ENCODE results near the gene MPZL2. TPM values are rescaled to one million over a fixed set of nuclear protein-coding genes. Genes with fewer than 3 reads are reported as not detected.

MPZL2 gene
- total RNA-seq, 1 experiment from 2014 or later = 69.9 TPM

- no peak overlapping the region for H3K27ac Mint-ChIP-seq (ENCODE audit: unreplicated experiment)
- DNase-seq = no peak
- H3K4me3 ChIP-seq (ENCODE audit: low read depth, low read length) = no peak overlapping the region
- CTCF ChIA-PET = interaction anchor here (0.8 kb wide), 1 partner anchor 20 kb away, joined by 3 read pairs; no protein-coding TSS in a partner anchor
- POLR2A ChIA-PET = no interaction called here
- TF ChIP-seq CTCF (IDR thresholded peaks at IDR 0.05; ENCODE audit: insufficient read depth in 1 of 2, low read depth in 1 of 2, low read length in 1 of 2, severe bottlenecking in 1 of 2, unreplicated experiment in 1 of 2) = no peak
- no TSS peak for BruUV-seq (replicated peaks)
- no peaks in the 10 kb centered on the region for H3K27me3 Mint-ChIP-seq (ENCODE audit: insufficient read depth, unreplicated experiment)
- H3K36me3 ChIP-seq (ENCODE audit: control insufficient read depth, insufficient read depth, low read length) = no peaks in the 10 kb centered on the region; the same call in 1 of the 2 replicates
- no peak overlapping the region for H3K4me3 Mint-ChIP-seq (ENCODE audit: unreplicated experiment)
- H3K4me1 Mint-ChIP-seq (ENCODE audit: low read depth, unreplicated experiment) = peaks cover 8% of the 10 kb centered on the region
- H3K9me3 ChIP-seq = no peaks in the 10 kb centered on the region
- intact Hi-C loops (cut with micrococcal nuclease; ENCODE audit: unreplicated experiment) = no loop called here
- H3K27me3 ChIP-seq (replicated peaks; ENCODE audit: control insufficient read depth, insufficient read depth, low read length) = no peaks in the 10 kb centered on the region
- peaks cover 5% of the 10 kb centered on the region for H3K4me1 ChIP-seq
- no peaks in the 10 kb centered on the region for H3K9me3 Mint-ChIP-seq (ENCODE audit: unreplicated experiment)
- no peaks in the 10 kb centered on the region for H3K36me3 Mint-ChIP-seq (ENCODE audit: insufficient read depth, unreplicated experiment)
These were observed 41.7 kb downstream of the MPZL2 start for GRCh38 chr11:118222437-118222836.

GRCh38 chr11:118221419-118221818, 42.7 kb downstream of the MPZL2 start:
- POLR2A ChIA-PET = interaction anchor here (0.6 kb wide), 1 partner anchor 152 kb away, joined by 4 read pairs; no protein-coding TSS in a partner anchor
- no peak overlapping the region for H3K4me3 Mint-ChIP-seq (ENCODE audit: unreplicated experiment)

GRCh38 chr11:118219732-118220131, 44.4 kb downstream of the MPZL2 start:
- Histone ChIP-seq H3K4me1 (peaks cover 32% of the 10 kb centered on the region), H3K9me3 (no peaks in the 10 kb centered on the region), H3K36me3 (ENCODE audit: control insufficient read depth, insufficient read depth, low read length) (no peaks in the 10 kb centered on the region), H3K4me3 (ENCODE audit: low read depth, low read length) (no peak overlapping the region), H3K27me3 (replicated peaks; ENCODE audit: control insufficient read depth, insufficient read depth, low read length) (no peaks in the 10 kb centered on the region)
- POLR2A ChIA-PET = interaction anchor here (0.6 to 1.0 kb wide), 2 partner anchors 8 to 67 kb away, joined by 3 read pairs; partner anchors contain the start of gene SCN4B
- BruUV-seq (replicated peaks) = no TSS peak
- Mint-ChIP-seq H3K36me3 (ENCODE audit: insufficient read depth, unreplicated experiment) (no peaks in the 10 kb centered on the region), H3K27me3 (ENCODE audit: insufficient read depth, unreplicated experiment) (no peaks in the 10 kb centered on the region), H3K4me3 (ENCODE audit: unreplicated experiment) (no peak overlapping the region), H3K27ac (ENCODE audit: unreplicated experiment) (no peak overlapping the region), H3K4me1 (ENCODE audit: low read depth, unreplicated experiment) (peaks cover 22% of the 10 kb centered on the region), H3K9me3 (ENCODE audit: unreplicated experiment) (no peaks in the 10 kb centered on the region)
- CTCF ChIA-PET = interaction anchor here (1.2 kb wide), 1 partner anchor 21 kb away, joined by 5 read pairs; no protein-coding TSS in a partner anchor
- DNase-seq = no peak
- intact Hi-C loops (cut with micrococcal nuclease; ENCODE audit: unreplicated experiment) = no loop called here
- TF ChIP-seq CTCF (IDR thresholded peaks at IDR 0.05; ENCODE audit: insufficient read depth in 1 of 2, low read depth in 1 of 2, low read length in 1 of 2, severe bottlenecking in 1 of 2, unreplicated experiment in 1 of 2) = no peak

More at GRCh38 chr11:118221419-118221818, 42.7 kb downstream of the MPZL2 start:
- H3K27ac Mint-ChIP-seq (ENCODE audit: unreplicated experiment) = no peak overlapping the region
- no peaks in the 10 kb centered on the region for H3K36me3 ChIP-seq (ENCODE audit: control insufficient read depth, insufficient read depth, low read length)
- peaks cover 15% of the 10 kb centered on the region for H3K4me1 Mint-ChIP-seq (ENCODE audit: low read depth, unreplicated experiment)
- CTCF ChIA-PET = interaction anchor here (0.7 kb wide), 1 partner anchor 23 kb away, joined by 3 read pairs; no protein-coding TSS in a partner anchor
- H3K36me3 Mint-ChIP-seq (ENCODE audit: insufficient read depth, unreplicated experiment) = no peaks in the 10 kb centered on the region
- H3K9me3 ChIP-seq = no peaks in the 10 kb centered on the region
- no peaks in the 10 kb centered on the region for H3K27me3 ChIP-seq (replicated peaks; ENCODE audit: control insufficient read depth, insufficient read depth, low read length)
- H3K4me1 ChIP-seq = peaks cover 15% of the 10 kb centered on the region
- TF ChIP-seq CTCF (IDR thresholded peaks at IDR 0.05; ENCODE audit: insufficient read depth in 1 of 2, low read depth in 1 of 2, low read length in 1 of 2, severe bottlenecking in 1 of 2, unreplicated experiment in 1 of 2) = no peak
- no peak overlapping the region for H3K4me3 ChIP-seq (ENCODE audit: low read depth, low read length)
- H3K9me3 Mint-ChIP-seq (ENCODE audit: unreplicated experiment) = no peaks in the 10 kb centered on the region
- DNase-seq = no peak
- BruUV-seq (replicated peaks) = no TSS peak
- intact Hi-C loops (cut with micrococcal nuclease; ENCODE audit: unreplicated experiment) = no loop called here
- H3K27me3 Mint-ChIP-seq (ENCODE audit: insufficient read depth, unreplicated experiment) = no peaks in the 10 kb centered on the region
